ENCODE measurements around the gene TBX1. TPM values are rescaled to one million over a fixed set of nuclear protein-coding genes. Genes with fewer than 3 reads are reported as not detected.

TBX1 gene
- total and polyA plus RNA-seq, 10 of the 15 experiments (the other 5 are each of a cell fraction or from before 2014, with no cell fraction given), result not detected

DNA sequence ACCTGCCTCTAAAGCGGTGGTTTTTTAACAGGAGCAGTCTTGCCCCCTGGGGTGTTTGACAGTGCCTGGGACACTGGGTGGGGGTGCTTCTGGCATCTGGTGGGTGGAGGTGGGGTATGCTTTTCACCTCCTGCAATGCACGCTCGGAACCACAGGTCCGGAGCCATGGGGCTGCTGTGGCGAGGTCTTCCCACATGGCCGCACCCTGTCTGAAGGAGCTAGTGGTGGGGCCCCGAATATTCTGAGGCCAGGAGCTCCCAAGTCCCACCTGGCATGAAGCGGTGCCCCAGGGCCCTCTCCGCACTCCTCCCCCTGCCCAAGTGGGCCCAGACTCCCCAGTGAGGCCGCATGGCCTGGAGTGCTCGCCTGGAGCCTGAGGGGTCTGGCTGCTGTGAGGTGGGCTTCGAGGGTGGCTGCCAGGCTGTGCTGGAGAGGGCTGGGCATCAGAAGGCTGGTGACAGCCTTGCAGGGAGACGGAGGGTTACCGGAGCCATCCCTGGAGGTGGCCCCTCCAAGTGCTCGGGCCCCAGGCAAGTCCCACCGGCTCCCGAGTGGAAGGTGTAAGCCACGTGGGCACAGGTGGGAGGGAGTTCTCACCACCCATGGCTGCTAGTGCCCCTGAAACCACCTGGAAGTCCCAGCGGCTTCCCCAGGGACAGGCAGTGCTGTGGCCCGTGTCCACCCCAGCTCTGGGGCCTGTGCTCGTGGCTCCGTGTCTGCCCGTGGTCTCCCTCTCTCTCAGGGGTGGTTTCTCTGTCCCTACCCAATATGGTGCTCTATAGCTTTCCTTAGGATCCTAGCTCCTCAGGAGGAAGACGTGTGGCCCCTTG lies 15.1 kb downstream of the TBX1 start (continued):
- TF ChIP-seq, protein P1, sequence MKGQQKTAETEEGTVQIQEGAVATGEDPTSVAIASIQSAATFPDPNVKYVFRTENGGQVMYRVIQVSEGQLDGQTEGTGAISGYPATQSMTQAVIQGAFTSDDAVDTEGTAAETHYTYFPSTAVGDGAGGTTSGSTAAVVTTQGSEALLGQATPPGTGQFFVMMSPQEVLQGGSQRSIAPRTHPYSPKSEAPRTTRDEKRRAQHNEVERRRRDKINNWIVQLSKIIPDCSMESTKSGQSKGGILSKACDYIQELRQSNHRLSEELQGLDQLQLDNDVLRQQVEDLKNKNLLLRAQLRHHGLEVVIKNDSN (IDR thresholded peaks at IDR 0.05; ENCODE audit: borderline replicate concordance, extremely low read length, insufficient read depth, low read depth, low read length), result no peak
- no peak for TF ChIP-seq POU2F2 (IDR thresholded peaks at IDR 0.05; ENCODE audit: borderline replicate concordance, low read depth, low read length)
- TF ChIP-seq RBBP5 (conservative IDR thresholded peaks at IDR 0.05), result no peak
- no peak for TF ChIP-seq EP300 (IDR thresholded peaks at IDR 0.05; ENCODE audit: borderline replicate concordance in 1 of 2, control insufficient read depth in 1 of 2, low read depth in 2 of 2, low read length in 2 of 2)
- no peak for TF ChIP-seq IKZF2 (IDR thresholded peaks at IDR 0.05)
- TF ChIP-seq ZNF384 (IDR thresholded peaks at IDR 0.05; ENCODE audit: borderline replicate concordance, low read depth, low read length), result no peak
- TF ChIP-seq IKZF1 (conservative IDR thresholded peaks at IDR 0.05), result peak; percentile 37; the same call in 1 of the 2 replicates
- peak; percentile 67 for TF ChIP-seq MEF2B (IDR thresholded peaks at IDR 0.05; ENCODE audit: partially characterized antibody, poor library complexity, severe bottlenecking)
- 0 out of 2 replicates have a peak, but pooled peaks have one; percentile 28 for TF ChIP-seq GATAD2B (conservative IDR thresholded peaks at IDR 0.05; ENCODE audit: low read depth)
- 0 out of 2 replicates have a peak, but pooled peaks have one; percentile 26 for TF ChIP-seq PAX5 (IDR thresholded peaks at IDR 0.05; ENCODE audit: borderline replicate concordance, low read depth, low read length)
- TF ChIP-seq MTA2 (IDR thresholded peaks at IDR 0.05; ENCODE audit: low read depth), result no peak
- TF ChIP-seq, protein P2, sequence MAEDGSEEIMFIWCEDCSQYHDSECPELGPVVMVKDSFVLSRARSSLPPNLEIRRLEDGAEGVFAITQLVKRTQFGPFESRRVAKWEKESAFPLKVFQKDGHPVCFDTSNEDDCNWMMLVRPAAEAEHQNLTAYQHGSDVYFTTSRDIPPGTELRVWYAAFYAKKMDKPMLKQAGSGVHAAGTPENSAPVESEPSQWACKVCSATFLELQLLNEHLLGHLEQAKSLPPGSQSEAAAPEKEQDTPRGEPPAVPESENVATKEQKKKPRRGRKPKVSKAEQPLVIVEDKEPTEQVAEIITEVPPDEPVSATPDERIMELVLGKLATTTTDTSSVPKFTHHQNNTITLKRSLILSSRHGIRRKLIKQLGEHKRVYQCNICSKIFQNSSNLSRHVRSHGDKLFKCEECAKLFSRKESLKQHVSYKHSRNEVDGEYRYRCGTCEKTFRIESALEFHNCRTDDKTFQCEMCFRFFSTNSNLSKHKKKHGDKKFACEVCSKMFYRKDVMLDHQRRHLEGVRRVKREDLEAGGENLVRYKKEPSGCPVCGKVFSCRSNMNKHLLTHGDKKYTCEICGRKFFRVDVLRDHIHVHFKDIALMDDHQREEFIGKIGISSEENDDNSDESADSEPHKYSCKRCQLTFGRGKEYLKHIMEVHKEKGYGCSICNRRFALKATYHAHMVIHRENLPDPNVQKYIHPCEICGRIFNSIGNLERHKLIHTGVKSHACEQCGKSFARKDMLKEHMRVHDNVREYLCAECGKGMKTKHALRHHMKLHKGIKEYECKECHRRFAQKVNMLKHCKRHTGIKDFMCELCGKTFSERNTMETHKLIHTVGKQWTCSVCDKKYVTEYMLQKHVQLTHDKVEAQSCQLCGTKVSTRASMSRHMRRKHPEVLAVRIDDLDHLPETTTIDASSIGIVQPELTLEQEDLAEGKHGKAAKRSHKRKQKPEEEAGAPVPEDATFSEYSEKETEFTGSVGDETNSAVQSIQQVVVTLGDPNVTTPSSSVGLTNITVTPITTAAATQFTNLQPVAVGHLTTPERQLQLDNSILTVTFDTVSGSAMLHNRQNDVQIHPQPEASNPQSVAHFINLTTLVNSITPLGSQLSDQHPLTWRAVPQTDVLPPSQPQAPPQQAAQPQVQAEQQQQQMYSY (CRISPR knock-in tag; IDR thresholded peaks at IDR 0.05), result no peak
- no peak for TF ChIP-seq BACH1 (IDR thresholded peaks at IDR 0.05; ENCODE audit: borderline replicate concordance)
- no peak for TF ChIP-seq BMI1 (IDR thresholded peaks at IDR 0.05; ENCODE audit: borderline replicate concordance)
- TF ChIP-seq TCF7 (IDR thresholded peaks at IDR 0.05; ENCODE audit: borderline replicate concordance), result no peak
- no peak for TF ChIP-seq CEBPB (IDR thresholded peaks at IDR 0.05; ENCODE audit: borderline replicate concordance in 1 of 2, low read depth in 2 of 2, low read length in 2 of 2)
- TF ChIP-seq, protein P3, sequence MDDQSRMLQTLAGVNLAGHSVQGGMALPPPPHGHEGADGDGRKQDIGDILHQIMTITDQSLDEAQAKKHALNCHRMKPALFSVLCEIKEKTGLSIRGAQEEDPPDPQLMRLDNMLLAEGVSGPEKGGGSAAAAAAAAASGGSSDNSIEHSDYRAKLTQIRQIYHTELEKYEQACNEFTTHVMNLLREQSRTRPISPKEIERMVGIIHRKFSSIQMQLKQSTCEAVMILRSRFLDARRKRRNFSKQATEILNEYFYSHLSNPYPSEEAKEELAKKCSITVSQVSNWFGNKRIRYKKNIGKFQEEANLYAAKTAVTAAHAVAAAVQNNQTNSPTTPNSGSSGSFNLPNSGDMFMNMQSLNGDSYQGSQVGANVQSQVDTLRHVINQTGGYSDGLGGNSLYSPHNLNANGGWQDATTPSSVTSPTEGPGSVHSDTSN (IDR thresholded peaks at IDR 0.05; ENCODE audit: insufficient replicate concordance, low read depth, low read length), result no peak
- no peak for TF ChIP-seq TARDBP (IDR thresholded peaks at IDR 0.05; ENCODE audit: borderline replicate concordance)
- TF ChIP-seq NR2F1 (conservative IDR thresholded peaks at IDR 0.05), result peak; percentile 45; the same call in 1 of the 2 replicates
- TF ChIP-seq, protein P4, sequence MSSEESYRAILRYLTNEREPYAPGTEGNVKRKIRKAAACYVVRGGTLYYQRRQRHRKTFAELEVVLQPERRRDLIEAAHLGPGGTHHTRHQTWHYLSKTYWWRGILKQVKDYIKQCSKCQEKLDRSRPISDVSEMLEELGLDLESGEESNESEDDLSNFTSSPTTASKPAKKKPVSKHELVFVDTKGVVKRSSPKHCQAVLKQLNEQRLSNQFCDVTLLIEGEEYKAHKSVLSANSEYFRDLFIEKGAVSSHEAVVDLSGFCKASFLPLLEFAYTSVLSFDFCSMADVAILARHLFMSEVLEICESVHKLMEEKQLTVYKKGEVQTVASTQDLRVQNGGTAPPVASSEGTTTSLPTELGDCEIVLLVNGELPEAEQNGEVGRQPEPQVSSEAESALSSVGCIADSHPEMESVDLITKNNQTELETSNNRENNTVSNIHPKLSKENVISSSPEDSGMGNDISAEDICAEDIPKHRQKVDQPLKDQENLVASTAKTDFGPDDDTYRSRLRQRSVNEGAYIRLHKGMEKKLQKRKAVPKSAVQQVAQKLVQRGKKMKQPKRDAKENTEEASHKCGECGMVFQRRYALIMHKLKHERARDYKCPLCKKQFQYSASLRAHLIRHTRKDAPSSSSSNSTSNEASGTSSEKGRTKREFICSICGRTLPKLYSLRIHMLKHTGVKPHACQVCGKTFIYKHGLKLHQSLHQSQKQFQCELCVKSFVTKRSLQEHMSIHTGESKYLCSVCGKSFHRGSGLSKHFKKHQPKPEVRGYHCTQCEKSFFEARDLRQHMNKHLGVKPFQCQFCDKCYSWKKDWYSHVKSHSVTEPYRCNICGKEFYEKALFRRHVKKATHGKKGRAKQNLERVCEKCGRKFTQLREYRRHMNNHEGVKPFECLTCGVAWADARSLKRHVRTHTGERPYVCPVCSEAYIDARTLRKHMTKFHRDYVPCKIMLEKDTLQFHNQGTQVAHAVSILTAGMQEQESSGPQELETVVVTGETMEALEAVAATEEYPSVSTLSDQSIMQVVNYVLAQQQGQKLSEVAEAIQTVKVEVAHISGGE (CRISPR knock-in tag; IDR thresholded peaks at IDR 0.05), result no peak
